ENCODE measurements around the gene RNF223. TPM values are rescaled to one million over a fixed set of nuclear protein-coding genes. Genes with fewer than 3 reads are reported as not detected.
A peak's percentile ranks its signal among the peaks of the same experiment; 100 is the strongest.
"Not testable (repeated sequence)": the region's sequence is repeated elsewhere in the genome, so short reads cannot be mapped to it uniquely, and the experiment has no call there.

Gene RNF223
- total RNA-seq, 1 donor from 2014 or later: not detected

DNA sequence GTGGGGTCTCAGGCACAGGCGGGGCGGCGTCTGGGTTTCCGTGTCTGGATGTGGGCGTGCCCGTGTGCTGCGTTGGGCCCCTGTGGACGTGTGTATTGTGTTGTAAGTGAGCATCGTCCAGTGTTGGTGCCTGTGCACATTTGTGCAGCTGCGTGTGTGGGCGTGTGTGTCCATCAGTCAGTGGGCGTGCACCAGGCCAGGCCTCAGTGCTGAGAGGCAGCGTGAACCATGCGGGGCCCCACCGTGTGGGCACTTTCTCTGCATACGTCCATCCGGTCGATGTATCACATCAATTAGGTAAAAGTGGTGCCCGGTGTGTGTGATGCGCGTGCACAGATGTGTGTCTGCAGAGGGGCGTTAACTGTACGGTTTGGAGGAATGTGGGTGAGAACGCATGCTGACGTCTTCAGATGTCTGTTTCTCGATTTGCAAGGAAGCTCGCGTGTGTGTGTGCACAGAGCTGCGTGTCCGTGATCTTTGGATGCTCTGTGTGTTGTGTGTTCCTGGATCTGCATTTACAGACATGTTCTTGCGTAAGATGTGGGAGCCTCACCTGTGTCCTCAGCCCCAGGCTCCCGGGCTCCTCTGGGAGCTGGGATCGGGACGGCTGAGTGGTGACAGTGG is 29.5 kb downstream of the RNF223 start:
- DNase-seq: no peak

DNA sequence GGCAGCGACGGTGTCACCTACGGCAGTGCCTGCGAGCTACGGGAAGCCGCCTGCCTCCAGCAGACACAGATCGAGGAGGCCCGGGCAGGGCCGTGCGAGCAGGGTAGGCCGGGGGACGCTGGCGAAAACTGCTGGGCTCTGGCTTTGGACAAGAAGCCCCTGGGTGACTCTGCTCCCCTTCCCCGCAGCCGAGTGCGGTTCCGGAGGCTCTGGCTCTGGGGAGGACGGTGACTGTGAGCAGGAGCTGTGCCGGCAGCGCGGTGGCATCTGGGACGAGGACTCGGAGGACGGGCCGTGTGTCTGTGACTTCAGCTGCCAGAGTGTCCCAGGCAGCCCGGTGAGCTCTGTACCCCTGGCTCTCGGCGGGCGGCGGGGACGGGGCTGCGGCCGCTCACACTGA is 30.2 kb downstream of the RNF223 start:
- DNase-seq: no peak

DNA sequence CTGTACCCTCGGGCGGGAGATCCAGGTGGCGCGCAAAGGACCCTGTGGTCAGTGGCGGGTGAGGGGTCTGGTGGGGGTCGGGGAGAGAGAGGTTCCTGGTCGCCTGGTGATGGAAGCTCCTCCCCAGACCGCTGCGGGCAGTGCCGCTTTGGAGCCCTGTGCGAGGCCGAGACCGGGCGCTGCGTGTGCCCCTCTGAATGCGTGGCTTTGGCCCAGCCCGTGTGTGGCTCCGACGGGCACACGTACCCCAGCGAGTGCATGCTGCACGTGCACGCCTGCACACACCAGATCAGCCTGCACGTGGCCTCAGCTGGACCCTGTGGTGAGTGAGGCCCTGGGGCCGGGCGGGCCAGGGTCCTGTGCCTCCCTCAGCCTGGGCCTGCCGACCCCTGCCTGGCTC is 30.7 kb downstream of the RNF223 start:
- DNase-seq: no peak

DNA sequence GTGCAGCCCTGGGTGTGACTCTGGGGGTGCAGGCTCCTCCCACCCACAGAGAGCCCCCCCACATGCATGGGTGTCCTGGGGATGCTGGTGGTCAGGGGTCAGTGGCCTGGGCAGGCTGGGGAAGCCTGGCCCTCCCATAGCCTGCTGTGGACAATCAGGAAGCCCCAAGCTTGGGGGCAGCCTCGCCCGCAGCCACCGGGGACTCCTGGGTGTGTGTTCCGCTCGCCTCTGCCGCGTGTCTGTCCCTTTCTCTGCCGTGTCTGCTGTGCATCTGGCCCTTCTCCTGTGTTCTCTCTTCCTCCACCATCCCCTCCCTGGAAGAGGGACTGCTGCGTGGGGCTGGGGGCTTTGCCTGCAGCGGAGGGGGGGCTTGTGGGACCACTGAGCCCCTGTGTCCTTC is 31.3 kb downstream of the RNF223 start:
- DNase-seq: no peak

DNA sequence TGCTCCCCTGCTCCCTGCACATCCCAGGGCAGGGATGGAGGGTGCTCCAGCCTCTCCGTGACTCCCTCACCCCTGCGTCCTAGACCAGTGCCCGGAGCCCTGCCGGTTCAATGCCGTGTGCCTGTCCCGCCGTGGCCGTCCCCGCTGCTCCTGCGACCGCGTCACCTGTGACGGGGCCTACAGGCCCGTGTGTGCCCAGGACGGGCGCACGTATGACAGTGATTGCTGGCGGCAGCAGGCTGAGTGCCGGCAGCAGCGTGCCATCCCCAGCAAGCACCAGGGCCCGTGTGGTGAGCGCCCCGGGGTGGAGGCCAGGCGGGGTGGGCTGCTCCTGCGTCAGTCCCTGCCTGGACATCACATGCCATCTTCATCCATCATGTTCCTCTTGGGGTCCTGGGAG is 32.2 kb downstream of the RNF223 start:
- DNase-seq: no peak

DNA sequence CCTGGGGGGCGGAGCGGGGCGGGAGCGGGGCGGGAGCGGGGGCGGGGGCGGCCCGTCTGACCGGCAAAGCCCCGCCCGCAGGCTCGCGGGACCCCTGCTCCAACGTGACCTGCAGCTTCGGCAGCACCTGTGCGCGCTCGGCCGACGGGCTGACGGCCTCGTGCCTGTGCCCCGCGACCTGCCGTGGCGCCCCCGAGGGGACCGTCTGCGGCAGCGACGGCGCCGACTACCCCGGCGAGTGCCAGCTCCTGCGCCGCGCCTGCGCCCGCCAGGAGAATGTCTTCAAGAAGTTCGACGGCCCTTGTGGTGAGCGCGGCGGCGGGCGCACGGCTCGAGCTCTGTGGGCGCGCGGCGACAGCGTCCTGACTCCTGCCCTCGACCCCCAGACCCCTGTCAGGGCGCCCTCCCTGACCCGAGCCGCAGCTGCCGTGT is 33.0 kb downstream of the RNF223 start:
- DNase-seq: no peak

DNA sequence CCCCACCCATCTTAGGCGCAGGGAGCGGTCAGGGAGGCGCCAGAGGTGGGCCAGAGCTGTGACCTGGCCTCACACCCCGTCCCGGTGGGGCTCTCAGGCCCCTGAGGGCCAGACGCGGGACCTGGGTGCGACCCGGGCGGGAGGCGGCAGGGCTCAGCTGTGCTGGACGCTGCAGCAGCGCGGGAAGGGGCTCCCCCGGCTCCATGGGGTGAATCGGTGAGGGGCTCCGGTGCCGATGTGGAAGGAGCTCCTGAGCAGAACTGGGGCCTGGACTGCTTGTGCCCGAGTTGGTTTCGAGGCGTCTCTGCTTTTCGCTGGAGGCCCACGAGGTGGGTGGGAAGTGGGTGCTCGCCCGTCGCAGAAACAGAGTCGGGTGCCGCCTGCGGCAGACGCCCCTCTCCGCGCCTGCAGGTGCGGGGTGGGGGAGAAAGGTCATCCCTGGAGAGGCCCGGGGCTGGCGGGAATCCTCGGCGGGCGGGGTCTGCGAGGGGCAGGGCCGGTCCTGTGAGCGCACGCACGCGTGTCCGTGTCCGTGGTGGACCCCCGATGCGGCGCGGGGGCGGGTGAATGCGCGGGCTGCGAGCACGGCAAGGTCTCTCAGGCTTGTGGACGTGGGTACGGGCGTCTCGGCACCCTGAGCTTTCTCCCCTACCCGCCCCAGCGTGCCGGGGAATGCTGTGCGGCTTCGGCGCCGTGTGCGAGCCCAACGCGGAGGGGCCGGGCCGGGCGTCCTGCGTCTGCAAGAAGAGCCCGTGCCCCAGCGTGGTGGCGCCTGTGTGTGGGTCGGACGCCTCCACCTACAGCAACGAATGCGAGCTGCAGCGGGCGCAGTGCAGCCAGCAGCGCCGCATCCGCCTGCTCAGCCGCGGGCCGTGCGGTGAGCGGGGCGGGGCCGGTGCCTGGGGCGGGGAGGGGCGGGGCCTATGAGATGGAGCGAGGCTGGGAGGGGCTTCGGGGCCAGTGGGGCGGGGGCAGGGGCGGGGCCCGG is 33.8 kb downstream of the RNF223 start:
- peak; percentile 80 for DNase-seq

DNA sequence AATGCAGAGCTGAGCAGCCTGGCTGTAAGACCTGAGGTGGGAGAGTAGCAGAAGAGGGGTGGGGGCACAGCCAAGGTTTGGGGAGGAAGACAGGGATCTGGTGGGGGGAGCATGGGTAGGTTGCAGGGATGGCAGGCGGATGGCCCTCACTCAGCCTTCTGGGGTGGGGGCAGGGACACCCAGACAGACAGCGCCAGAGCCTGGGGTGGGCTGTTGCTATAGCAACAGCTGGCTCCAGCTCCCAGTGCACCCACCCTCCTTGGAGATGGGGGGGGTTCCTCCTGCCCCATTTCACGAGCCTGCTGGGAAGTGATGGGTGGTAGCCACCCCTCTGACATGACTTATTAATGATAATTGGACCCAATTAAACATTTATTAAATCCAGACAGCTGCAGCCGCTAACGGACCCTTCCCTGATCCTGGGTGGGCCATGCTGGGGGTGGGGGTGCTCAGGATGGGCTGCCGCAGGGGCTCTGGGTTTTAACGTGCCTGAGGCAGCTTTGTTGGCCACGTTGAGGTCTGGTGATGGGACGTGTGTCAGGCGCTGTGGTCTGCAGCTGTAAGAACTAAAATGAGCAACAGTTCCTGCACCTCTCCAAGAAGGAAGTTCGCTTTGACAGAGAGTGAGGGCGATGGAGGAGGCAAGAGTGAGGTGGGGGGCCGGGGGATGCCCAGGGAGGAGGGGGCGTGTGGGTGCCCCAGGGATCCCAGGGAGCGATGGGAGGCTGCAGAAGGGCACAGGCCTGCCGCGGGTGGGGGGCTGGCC is 34.8 kb downstream of the RNF223 start:
- no peak for DNase-seq

DNA sequence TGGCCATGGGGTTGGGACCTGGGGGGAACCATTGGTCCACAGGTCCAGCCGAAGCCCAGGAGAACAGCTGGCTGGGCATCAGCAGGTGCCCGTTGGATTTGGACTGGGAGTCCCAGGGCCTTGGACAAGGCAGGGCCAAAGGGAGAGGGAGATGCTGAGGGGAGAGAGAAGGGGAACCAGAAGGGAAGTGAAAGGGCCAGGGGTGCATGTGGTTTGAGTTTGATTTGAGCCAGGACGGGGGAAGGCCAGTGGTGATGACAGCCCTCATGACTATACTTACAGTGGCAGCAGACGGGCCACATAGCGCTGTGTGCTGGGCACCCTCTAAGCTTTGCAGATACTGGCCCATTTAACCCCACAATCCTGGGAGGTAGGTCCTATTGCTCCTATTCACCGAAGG is 35.4 kb downstream of the RNF223 start:
- no peak for DNase-seq

DNA sequence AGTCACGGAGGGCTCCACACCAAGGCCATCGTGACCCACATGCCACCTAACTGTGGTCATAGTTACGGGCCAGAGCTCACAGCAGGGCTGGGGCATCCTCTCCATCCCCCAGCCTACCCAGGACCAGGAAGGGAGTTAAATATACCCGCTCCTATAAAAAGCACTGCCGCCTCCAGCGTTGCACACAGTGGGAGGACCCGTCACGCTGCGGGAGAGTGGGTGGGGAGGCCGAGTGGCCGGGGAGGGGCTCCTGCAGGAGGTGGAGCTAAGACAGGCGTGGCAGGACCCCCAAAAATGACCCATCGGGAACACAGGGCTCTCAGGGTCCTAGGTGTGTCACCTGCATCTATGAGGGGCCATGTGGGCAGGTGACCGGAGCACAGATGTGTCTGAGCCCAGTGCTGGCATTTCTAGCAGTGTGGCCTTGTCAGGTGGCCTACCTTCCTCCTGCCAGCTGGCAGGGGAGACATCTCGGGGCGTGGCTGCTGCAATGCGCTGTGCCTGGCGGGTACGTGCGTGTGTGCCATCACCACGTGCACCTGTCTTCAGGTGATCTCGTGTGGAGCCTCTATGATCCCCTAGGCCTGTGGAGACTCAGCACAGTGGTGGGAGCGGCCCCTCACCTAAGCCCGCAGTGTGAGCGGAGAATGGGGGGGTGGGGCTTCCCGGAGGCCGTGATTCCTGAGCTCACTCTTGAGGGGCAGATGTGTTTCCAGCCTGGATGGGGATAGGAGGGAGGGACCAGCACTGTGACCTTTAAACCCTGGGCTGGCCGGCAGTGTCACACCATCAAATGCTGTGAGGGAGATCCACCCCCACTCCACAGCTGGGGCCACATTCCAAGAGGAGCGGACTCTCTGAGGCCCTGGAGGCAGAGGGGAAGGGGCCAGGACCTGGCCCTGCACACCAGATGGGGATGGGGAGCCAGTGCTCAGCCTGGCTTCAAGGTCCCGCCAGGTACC is 36.5 kb downstream of the RNF223 start:
- DNase-seq: peak; percentile 35

DNA sequence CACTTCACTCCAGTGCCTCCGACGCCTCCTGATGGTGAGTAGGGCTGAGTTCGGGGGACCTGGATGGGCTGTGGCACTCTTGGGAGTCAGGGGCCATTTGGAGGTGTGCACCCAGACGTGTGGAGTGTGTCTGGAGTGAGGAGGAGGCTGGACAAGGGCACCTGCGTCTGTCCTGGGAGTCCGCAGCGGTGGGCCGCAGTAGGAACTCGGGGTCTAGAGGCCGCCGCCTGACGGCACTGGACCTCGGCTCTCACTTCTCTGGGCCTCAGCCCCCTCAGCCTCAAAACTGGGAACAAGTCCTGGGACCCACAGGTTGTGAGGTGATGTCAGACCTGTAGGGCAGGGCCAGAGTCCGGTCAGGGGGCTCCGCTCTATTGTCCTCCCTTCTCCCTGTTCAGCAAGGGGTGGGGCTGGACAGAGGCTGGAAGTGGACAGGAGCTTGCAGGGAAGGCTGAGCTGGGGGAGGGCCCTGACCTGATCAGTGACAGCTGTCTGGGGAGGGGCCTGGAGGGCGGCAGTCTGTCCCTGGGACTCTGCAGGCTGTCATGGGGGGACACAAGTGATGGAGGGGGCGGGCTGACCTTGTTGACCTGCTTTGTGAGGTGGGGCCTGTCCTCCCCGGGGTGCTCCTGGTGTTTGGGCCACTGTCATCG is 38.7 kb downstream of the RNF223 start:
- no peak for DNase-seq

DNA sequence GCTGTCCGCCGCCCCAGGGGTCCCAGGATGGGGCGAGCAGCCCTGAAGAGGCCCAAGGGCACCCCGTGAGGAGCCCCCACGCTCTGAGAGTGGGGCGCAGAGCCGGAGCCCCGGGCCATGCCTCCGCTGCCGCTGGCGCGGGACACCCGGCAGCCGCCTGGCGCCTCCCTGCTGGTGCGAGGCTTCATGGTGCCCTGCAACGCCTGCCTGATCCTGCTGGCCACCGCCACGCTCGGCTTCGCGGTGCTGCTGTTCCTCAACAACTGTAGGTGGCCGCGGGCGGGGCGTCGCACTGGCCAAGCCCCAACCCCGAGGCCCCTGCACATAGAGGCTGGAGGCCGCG is 39.7 kb downstream of the RNF223 start:
- no peak for DNase-seq

DNA sequence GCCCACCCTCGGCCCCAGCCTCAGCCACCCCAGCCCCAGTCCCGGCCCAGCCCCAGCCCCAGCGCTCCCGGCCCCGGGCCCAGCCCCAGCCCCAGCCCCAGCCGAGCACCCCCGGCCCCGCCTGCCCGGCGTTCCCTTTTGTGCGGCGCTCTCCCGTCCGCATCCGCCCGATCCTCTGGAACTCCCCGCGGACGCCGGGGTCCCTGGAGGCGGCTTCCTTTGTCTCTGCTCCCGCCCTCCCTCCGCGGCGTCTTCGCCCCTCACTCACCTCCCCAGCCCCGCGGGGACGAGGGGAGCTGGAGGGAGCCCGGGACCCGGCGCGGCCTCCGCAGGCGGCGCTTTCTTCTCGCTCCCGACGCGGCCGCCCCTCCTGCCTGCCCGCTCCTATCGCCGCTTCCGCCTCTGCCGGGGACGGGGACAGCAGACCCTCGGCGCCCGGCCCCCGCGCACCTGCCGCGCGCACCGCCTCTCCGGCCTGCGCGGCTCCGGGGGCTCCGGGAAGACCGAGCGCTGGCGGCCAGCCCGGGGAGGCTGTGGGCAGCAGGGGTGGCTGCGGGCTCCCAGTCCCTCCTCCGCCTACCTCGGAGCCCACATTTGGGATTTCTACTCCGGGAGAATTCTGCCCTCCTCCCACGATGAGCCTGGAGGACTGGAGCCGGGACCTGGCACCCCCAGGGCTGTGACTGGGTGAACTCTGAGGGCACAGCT is 40.2 kb downstream of the RNF223 start:
- no peak for DNase-seq

DNA sequence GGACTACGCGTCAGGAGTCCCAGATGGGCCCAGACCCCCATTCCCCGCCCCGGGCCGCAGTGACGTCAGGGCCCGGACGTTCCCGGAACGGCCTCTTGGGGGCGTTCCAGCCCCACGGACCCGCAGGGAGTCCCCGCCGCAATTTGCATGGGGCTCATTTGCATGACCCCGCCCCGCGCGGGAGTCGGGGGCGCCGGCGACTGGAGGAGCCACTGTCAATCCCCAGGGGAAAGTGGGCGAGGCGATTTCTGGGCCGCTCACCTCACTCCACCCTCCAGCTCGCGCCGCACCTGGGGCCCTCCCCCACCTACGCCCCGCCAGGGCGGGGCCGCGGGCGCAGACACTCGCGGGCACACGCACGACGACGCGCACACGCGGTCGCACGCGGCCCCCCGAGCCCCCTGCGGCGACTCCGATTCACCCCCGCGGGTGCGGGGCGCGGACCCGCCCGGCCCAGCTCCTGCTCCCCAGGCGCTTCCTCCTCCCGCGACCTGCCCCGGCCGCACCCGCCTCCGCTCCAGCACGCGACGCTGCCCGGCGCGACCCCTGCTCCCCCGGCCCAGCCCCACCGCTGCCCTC is 41.0 kb downstream of the RNF223 start:
- peak; percentile 82 for DNase-seq

DNA sequence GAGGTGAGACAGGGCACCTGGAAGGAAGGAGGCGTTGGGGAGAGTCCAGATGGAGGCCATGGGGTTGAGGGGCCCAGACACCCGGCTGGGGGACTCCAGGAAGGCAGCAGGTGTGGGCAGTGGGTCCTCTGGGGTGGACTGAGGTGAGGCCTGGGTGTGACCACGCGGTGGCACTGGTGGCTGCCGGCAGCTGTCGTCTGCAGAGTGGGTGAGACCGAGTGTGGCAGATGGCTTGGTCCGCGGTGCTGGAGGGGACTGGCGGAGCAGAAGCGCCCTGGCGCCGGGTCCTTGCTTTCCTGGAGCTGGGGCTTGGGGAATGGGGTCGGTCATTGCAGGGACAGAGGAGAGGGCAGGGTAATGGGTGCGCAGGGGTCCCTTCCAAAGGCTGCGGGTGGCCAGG is 41.7 kb downstream of the RNF223 start:
- DNase-seq: no peak

DNA sequence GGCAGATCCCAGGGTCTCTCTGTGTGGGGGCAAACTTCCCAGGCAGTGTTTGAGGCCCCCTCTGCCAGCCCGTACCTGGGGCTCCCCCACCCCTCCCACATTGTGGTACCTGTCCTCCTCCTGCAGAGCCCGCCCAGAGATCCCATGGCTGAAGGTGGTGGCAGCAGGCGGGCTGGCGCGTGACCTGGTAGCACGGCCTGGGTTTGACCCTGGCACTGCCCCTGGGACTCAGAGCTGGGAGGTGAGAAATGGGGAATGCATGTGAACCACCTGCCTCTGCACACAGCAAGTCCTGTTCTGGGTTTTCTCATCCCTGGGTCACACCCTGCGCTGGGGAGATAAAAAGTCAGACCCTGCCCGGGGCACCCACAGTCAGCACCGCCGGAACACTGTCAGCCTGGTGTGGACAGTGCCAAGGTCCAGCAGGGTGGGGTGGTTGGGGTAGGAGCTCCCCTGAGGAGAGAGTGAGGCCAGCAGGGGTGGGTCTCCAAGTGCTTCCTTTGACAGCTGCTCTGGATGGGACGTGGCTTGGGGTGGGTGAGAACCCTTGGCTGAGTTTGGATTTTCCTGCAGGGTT is 42.4 kb downstream of the RNF223 start:
- DNase-seq: no peak

DNA sequence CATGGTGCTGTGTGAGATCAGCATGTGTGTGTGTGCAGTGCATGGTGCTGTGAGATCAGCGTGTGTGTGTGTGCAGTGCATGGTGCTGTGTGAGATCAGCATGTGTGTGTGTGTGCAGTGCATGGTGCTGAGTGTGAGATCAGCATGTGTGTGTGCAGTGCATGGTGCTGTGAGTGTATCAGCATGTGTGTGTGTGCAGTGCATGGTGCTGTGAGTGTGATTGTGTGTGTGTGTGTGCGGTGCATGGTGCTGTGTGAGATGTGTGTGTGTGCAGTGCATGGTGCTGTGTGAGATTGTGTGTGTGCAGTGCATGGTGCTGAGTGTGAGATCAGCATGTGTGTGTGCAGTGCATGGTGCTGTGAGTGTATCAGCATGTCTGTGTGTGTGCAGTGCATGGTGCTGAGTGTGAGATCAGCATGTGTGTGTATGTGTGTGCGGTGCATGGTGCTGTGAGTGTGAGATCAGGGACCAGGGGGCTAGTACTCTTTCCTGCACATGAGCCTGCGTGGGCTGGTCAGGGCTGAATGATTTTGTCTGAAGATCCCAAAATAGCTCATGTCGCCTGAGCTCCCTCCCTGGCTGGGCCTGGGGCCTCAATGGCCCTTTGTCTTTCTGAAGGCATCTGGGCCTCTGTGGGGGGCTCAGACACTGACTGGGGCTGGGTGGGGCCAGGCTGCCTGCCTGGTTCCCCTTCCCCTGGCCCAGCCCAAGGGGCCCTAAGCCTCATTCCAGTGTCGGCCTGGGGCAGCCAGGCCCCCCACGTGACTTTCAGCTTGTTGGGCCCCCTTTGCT is 43.0 kb downstream of the RNF223 start:
- not testable (repeated sequence) for DNase-seq

DNA sequence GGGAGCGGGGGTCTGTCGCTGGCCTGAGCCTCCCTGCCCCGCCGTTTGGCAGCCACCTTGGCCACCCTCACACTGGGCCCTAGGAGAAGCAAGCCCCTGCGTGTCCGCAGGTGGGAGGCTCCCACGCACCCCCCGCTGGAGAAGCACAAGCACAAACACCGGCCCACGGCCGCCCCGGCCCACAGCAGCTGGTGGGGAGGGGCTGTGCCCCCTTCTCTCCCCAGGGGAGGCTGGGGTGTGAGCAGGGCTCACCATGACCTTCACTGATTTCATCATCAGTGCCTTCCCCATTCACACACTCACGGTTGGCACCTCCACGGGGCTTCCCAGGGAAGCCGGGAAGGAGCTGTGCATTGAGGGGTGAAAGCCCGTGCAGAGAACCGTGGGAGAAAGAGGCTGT is 46.3 kb downstream of the RNF223 start:
- DNase-seq: no peak

All from occipital lobe (tissue), 2 donors.